GM19099 (cell line): ENCODE measurements around the gene RMND1.
A peak's percentile ranks its signal among the peaks of the same experiment; 100 is the strongest.

Source experiments
- POLR2A ChIP-seq: IDR thresholded peaks from 3 replicates; pipeline ENCODE4 v1.6.1; 2011; ENCODE audit warnings: low read depth; ENCODE audit not compliant: insufficient read length; ENCODE audit errors: extremely low read depth

RMND1 gene

GRCh38 chr6:151451950-151452749 is at the start of gene RMND1:
TSS of gene RMND1 (minus strand) at chr6:151452126. CDS start at chr6:151445811, 6,315 bp downstream.
- TF ChIP-seq POLR2A: peak; percentile 73

DNA sequence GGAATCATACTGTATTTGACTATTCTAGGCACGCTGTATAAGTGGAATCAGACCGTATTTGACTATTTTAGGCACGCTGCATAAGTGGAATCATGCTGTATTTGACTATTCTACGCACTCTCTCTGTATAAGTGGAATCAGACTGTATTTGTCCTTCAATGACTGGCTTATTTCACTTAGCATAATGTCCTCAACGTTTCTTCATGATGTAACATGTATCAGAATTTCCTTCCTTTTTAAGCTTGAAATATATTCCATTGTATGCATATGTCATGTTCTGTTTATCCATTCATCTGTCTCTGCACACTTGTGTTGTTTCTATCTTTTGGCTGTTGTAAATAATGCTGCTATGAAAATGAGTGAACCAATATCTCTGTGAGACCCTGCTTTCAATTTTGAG is 47.6 kb upstream of the RMND1 start:
- TF ChIP-seq POLR2A: no peak

GRCh38 chr6:151498327-151498726 is 46.4 kb upstream of the RMND1 start:
- no peak for TF ChIP-seq POLR2A

- TF ChIP-seq POLR2A: no peak
Observed at GRCh38 chr6:151497905-151498304, 46.0 kb upstream of the RMND1 start.

- no peak for TF ChIP-seq POLR2A
Observed at GRCh38 chr6:151495380-151495779, 43.5 kb upstream of the RMND1 start.

DNA sequence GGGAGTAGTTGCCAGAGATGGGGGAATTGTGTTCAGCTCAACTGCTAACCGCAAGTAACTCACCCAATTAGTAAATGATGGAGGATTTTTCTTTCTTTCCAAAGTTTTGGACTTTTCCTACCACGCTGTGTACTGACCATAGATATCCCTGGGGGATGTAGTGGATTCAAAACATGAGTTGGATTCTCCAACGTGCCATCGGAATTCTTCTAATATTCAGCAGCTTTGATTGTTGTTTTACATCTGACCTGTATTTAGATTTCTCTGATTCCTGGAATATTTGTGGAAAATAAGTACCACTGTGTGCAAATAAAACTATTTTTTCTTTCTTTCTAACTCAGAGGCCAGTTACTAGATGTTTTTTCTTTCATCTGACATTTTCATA is 43.0 kb upstream of the RMND1 start:
- TF ChIP-seq POLR2A: no peak

DNA sequence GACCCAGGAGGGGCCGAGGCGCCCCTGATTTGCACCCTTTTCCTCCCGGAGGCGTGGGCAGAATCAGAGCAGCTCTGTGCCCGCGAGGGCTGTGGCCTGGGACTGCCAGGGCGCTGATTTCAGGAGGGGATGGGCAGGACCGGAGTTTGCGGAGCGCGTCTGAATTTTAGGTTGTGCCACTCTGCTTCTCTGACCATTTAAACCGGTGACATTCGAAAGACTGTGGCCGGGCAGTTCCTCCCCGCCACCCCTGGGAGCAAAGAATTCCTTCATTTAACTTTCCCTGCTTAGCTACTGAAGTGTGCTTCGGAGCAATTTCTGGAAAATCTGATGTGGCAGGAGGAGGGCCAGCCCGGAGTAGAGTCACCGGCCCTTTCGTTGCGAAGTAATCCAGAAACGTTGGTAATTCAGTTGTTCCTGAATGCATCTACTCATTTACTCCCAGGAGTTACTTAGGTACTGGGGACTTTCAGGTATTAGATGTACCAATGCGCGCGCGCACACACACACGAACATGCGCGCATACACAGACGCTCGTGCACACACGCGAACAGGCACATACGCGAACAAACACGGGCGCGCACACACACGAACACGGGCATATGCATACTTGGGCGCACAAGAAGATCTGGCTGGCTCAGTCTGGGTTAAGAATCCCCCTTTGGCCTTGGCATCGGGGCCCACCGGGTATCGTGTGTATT is 42.5 kb upstream of the RMND1 start:
- TF ChIP-seq POLR2A: no peak

DNA sequence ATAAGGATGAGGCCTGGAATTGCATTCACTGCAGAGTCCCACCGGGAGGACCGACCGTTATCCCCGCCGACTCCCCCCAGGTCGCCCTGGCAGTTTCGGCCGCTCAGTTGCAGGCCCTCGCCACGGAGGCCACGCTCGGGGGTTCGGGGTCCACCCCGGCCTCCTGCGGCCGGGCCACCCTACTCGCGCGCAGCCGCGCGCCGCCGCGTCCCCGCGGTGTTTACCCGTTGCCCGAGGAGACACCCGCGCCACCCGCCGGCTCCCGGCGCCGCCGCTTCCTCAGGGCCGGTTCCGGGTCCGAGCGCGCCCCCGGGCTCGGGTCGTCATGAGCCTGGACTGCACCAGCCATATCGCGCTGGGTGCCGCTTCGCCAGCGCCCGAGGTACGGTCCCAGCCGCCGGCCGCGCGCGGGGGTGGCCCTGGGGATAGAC is 41.9 kb upstream of the RMND1 start, which contains the start of gene CCDC170:
TSS of gene CCDC170 (plus strand) at position 214 of the 431 bp plus-strand sequence. CDS start at position 326, 112 bp downstream.
- no peak for TF ChIP-seq POLR2A

- no peak for TF ChIP-seq POLR2A
Observed at GRCh38 chr6:151493161-151493803, 41.4 kb upstream of the RMND1 start.

GRCh38 chr6:151490996-151491395 is 39.1 kb upstream of the RMND1 start:
- TF ChIP-seq POLR2A: no peak

DNA sequence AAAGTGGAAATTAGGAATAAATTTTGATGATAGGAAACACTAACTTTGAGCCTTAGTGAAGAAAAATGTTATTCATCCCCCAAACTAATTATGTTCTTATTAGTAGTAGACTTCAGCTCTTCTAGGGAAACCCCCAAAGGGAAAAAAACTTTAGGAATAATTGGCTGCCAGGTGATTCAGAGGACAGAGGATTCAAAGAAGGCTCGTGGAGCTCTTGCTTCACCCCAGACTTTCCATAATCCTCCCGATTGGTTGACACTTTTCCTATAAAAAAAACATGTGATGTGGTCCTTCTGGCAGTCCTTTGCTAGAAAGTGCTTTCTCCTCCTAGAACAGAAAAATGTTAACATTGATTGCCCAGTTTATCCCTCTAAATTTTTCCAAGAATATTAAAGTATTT is 36.3 kb upstream of the RMND1 start:
- TF ChIP-seq POLR2A: no peak

- TF ChIP-seq POLR2A: no peak
Observed at GRCh38 chr6:151483994-151484393, 32.1 kb upstream of the RMND1 start.

DNA sequence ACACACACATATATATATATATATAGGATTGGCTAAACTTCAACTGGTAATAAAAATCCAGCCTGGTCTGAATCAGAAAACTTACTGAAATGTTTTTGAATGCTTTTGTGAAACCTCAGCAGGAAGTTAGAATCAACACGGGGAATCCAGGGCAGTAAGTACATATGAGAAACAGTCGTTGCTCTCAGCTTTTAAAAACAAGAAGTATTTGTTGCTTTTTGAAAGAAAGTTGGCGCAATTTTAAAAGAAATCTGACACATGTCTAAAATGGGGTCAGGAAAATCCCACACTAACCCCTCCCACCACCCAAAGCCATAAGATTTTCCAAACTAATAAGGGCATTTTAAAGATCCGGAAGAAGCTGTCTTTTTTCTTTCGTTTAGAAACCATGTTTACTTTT is 30.4 kb upstream of the RMND1 start:
- TF ChIP-seq POLR2A: no peak

DNA sequence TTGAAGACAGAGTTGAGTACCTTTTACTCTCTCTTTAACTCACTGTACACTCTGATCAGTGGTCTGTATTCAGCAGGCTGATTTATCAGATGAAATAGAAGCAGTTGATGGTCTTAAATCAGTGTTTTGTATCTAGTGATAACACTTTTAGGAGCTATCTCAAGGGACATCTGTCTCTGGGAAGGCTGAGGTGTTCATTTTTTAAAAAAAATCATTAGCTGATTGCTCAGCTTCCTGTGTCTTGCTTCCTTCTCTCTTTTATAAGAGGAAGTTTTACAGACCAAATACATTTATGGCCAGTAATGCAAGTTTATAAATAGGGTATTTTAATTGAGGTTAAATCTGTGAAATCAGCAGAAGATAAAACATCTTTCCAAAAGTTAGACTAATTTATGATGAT is 29.9 kb upstream of the RMND1 start:
- no peak for TF ChIP-seq POLR2A

DNA sequence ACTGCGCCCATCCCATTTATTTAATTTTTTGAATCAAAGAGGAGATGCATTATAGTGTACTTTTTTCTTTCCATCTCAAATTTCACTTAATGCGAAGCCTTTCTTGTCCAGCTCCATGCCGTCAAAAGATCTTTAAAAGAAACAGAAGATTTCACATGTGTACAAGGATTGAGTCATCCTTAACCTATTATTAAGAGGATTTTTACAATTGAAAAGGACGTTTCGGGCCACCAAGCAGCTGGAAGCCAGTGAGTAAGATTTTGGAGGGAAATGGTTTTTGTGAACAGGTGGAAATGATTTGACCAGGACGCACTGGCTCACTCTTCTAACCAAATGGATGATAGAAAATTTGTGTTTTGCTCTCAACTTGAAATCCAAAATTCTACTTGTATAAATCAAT is 26.7 kb upstream of the RMND1 start:
- TF ChIP-seq POLR2A: no peak

- no peak for TF ChIP-seq POLR2A
Observed at GRCh38 chr6:151477726-151478125, 25.8 kb upstream of the RMND1 start.
